Measurements from ENCODE around the gene EPM2A.

- TF ChIP-seq CTCF (IDR thresholded peaks at IDR 0.05) (no peak), POLR2A (IDR thresholded peaks at IDR 0.05) (no peak), POLR2AphosphoS5 (IDR thresholded peaks at IDR 0.05) (no peak), EP300 (IDR thresholded peaks at IDR 0.05) (no peak)
Observed at GRCh38 chr6:145669627-145670034, 65.7 kb downstream of the EPM2A start.
